NCI-H2171 treated with DMSO at 0.1 percent for 48 hours (cell line): ENCODE data around the gene TBXA2R.

ENCODE experiments used
- DNase-seq: peaks from one replicate; lab custom pipeline; 2025; lab: John Stamatoyannopoulos, UW

The TBXA2R gene

GRCh38 chr19:3551792-3552095, 54.9 kb downstream of the TBXA2R start:
- no peak for DNase-seq

DNA sequence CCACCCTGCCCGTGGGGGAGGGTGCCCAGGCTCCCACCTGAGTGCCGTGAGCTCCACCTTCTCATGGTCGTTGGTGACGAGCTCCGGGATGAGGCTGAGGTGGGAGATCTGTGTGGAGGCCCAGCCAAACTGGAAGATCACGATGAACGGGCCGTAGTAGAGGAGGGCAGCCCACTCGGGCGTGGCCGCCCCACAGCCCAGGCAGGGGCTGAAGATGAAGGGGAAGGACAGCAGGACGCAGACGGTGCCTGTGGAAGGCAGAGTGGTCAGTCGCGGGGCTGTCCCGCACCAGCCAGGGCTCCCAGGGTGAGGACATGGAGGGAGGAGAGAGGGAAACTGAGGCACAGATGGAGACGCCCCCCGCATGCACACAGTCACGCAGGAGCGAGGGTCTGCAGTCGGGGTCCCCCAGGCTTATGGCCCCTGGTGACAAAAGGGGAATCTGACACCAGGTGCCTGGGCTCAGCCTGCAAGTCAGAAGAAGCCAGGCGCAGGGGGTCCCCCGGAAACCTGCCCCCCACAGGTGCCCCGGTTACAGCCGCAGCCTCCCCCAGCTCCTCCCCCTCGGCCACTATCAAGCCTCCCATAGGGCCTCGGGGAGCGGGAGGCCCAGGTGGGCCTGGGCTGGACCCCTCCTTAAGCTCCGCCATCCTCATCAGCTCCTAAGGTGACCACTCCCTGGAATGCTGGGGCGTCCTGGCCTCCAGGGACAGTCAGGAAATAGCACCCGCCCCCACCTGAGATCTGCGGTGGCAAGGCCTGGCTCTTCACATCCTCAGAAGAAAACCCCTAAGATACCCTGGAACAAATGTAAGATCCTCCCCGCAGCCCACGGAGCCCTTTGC, 55.5 kb downstream of the TBXA2R start:
- DNase-seq = no peak

DNA sequence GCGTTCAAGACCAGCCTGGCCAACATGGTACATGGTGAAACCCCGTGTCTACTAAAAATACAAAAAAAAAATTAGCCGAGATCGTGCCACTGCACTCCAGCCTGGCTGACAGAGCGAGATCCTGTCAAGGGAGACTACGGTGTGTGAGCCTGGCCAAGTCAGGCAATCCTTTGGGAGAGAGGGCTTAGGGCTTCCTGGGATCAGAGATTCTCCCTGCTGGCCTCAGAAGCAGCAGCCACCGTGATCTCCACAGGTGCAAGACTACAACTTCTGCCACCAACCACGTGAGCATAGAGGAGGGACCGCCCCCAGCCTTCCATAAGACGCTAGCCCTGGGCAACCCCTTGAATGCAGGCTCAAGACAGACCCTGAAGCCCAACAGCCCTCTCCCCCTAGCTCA, 56.9 kb downstream of the TBXA2R start:
- DNase-seq = no peak

DNA sequence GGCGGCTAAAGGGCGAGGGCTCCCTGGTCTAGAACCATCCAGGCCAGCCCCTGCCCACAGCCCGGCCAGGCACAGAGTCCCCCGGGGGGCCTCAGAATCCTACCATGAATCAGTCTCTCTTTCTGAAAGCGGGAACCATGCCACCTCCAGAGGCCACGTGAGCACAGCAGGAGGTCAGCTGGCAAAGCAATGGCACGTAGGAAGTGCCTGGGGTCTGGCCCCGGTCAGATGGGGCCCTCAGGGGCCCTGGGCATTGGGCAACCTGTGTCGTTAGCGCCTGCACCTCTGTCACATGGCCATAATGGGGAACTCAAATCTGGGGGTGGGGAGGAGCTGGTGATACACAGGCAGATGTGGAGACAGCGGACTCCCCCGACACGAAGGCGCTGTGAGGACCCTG, 58.1 kb downstream of the TBXA2R start:
- DNase-seq = no peak

GRCh38 chr19:3547767-3548282, 58.9 kb downstream of the TBXA2R start:
- DNase-seq = no peak

DNA sequence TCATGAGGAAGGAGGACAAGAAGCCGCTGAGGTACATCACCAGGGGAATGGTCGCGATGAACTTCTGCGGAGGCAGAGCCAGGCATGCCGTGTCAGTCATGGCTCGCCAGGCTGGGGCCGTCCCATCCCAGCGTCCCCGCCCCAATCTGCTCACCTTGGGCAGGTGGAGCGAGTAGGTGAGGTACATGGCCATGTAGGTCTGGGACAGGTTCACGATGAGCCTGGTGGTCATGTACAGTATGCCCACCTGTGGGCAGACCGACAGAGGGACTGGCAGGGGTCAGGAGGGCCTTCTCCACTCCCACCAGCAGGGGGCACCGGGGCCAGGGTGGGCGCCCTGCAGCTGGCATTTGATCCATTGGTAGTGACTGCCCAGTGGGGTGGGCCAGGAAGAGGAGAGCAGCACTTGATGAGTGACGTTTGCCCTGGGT, 59.4 kb downstream of the TBXA2R start:
- DNase-seq = no peak

- DNase-seq = no peak
These were observed 60.6 kb downstream of the TBXA2R start for GRCh38 chr19:3546119-3546518.

- DNase-seq = no peak
These were observed 61.0 kb downstream of the TBXA2R start for GRCh38 chr19:3545669-3546034.

DNA sequence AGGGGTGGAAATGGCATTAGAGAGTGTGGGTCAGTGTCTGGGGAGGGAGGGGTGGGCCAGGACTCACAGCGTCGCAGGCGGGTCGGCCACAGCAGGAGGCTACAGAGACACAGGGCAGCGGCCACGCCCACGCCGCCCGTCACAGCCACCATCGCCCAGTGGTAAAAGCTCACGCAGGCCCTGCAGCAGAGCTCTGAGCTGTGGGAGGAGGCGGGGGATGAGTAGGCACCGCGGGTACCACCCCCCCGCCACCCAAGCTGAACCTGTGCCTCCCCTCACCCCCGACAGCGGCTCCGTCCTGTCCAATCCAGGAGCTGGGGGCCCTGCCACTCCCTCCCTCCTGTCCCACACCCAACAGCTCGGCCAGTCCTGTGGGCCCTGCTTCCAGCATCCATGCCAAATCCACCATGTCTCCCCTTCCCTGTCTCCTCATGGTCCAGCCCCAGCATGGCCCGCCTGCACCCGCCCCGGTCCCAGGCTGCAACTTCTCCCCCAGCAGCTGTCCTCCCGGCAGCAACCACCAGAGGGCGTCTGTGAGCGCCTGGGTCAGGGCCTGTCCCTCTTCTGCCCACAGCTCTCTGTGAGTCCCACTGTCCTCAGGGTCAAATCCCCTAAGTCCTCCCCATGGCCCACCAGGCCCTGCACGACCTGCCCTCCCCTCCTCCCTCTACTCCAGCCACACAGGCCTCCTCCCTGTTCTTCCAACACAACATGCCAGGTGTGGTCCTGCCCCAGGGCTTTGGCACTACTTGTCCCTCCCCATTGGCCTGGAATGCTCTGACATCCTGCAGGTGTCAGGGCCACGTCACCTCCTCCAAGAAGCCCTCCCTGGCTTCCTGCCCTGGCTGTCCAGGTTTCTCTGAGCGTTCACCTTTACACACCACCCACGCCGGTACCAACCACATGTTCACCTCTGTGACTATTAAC, 61.7 kb downstream of the TBXA2R start:
- DNase-seq = no peak
